ENCODE measurements around the gene STK39.

The STK39 gene

DNA sequence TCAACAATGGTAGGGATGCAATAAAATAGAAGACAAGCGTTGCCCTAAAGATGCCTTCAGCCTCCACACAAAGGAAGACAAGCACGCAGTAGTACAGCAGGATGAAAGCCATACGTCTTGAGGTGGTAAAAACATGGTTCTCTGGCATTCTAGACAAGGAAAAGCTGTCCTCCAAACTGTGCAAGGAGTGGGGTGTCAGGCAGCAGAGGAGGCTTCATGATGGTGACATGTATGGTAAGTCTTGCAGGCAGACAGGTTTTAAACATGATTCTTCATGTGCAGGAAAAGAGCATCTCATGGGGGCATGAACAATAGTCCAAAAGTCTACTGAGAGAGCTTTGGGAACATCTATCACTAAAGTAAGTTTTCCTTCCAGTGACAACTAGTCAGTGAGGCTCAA, 241.8 kb downstream of the STK39 start:
- no peaks in the 10 kb centered on the region for H3K27me3 ChIP-seq (ENCODE audit: insufficient read depth, poor library complexity, severe bottlenecking)

DNA sequence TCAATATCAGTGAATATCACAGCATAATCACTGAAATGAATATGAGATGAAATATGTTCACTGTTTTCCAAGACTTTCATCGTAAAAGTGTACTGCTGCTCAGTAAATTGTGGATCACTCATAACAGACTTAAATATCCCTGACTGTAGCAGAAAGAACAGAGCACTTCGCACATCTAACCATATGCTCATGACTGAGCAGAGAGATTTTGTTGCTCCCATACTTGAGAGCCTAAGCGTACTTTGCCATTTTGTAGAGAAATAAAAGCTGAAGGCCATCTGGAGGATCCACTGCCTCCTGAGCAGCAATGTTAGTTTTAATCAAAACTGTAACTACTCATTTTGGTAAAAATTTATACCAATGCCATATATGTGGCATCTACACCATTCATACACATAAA, 243.5 kb downstream of the STK39 start:
- Histone ChIP-seq H3K4me3 (replicated peaks; ENCODE audit: insufficient read depth, low read length) (no peak overlapping the region), H3K27me3 (ENCODE audit: insufficient read depth, poor library complexity, severe bottlenecking) (no peaks in the 10 kb centered on the region), H3K27ac (replicated peaks) (no peak overlapping the region)
- TF ChIP-seq, protein P1, sequence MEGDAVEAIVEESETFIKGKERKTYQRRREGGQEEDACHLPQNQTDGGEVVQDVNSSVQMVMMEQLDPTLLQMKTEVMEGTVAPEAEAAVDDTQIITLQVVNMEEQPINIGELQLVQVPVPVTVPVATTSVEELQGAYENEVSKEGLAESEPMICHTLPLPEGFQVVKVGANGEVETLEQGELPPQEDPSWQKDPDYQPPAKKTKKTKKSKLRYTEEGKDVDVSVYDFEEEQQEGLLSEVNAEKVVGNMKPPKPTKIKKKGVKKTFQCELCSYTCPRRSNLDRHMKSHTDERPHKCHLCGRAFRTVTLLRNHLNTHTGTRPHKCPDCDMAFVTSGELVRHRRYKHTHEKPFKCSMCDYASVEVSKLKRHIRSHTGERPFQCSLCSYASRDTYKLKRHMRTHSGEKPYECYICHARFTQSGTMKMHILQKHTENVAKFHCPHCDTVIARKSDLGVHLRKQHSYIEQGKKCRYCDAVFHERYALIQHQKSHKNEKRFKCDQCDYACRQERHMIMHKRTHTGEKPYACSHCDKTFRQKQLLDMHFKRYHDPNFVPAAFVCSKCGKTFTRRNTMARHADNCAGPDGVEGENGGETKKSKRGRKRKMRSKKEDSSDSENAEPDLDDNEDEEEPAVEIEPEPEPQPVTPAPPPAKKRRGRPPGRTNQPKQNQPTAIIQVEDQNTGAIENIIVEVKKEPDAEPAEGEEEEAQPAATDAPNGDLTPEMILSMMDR (IDR thresholded peaks at IDR 0.05; ENCODE audit: insufficient read depth, low read length): no peak
- no peak for TF ChIP-seq POLR2AphosphoS5 (IDR thresholded peaks at IDR 0.05; ENCODE audit: low read depth)
- TF ChIP-seq, protein P2, sequence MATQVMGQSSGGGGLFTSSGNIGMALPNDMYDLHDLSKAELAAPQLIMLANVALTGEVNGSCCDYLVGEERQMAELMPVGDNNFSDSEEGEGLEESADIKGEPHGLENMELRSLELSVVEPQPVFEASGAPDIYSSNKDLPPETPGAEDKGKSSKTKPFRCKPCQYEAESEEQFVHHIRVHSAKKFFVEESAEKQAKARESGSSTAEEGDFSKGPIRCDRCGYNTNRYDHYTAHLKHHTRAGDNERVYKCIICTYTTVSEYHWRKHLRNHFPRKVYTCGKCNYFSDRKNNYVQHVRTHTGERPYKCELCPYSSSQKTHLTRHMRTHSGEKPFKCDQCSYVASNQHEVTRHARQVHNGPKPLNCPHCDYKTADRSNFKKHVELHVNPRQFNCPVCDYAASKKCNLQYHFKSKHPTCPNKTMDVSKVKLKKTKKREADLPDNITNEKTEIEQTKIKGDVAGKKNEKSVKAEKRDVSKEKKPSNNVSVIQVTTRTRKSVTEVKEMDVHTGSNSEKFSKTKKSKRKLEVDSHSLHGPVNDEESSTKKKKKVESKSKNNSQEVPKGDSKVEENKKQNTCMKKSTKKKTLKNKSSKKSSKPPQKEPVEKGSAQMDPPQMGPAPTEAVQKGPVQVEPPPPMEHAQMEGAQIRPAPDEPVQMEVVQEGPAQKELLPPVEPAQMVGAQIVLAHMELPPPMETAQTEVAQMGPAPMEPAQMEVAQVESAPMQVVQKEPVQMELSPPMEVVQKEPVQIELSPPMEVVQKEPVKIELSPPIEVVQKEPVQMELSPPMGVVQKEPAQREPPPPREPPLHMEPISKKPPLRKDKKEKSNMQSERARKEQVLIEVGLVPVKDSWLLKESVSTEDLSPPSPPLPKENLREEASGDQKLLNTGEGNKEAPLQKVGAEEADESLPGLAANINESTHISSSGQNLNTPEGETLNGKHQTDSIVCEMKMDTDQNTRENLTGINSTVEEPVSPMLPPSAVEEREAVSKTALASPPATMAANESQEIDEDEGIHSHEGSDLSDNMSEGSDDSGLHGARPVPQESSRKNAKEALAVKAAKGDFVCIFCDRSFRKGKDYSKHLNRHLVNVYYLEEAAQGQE (IDR thresholded peaks at IDR 0.05; ENCODE audit: insufficient replicate concordance, low read depth): no peak
- TF ChIP-seq GABPA (IDR thresholded peaks at IDR 0.05; ENCODE audit: low read depth): no peak
- no peak for TF ChIP-seq SPI1 (IDR thresholded peaks at IDR 0.05; ENCODE audit: borderline replicate concordance, low read depth)
- no peak for DNase-seq (ENCODE audit: low read depth in 1 of 2, low spot score in 1 of 2)

More for the DNA sequence above, 241.8 kb downstream of the STK39 start:
- H3K4me3 ChIP-seq (replicated peaks; ENCODE audit: insufficient read depth, low read length): no peak overlapping the region
- TF ChIP-seq SPI1 (IDR thresholded peaks at IDR 0.05; ENCODE audit: borderline replicate concordance, low read depth) (no peak), GABPA (IDR thresholded peaks at IDR 0.05; ENCODE audit: low read depth) (no peak), POLR2AphosphoS5 (IDR thresholded peaks at IDR 0.05; ENCODE audit: low read depth) (no peak)
- TF ChIP-seq, protein P2 (IDR thresholded peaks at IDR 0.05; ENCODE audit: insufficient replicate concordance, low read depth): no peak
- TF ChIP-seq, protein P1 (IDR thresholded peaks at IDR 0.05; ENCODE audit: insufficient read depth, low read length): no peak
- no peak overlapping the region for H3K27ac ChIP-seq (replicated peaks)
- no peak for DNase-seq (ENCODE audit: low read depth in 1 of 2, low spot score in 1 of 2)

DNA sequence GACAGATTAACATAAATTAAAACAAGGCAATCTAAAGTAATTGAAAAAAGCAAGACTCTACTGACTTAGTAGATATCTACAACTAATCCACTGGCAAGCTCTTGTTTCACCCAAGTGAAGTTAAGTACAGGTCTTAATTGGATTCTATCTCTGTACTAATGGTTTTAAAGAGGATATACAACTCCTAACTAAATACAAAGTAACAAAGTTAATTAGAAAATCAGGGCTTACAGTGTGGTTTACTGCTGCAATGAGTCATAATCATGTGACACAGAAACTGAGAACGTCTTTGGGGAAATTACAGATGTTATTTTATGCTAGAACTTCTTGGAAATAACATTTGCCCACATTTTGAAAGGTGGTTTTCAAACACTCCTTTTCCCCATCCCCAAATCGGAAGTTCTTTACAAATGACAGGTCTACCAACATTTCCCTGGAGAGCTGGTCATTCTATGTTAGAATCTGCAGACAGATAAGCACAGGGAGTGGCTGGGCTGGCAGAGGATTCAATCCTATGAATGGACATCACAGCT, 245.3 kb downstream of the STK39 start:
- Histone ChIP-seq H3K27ac (replicated peaks) (no peak overlapping the region), H3K4me3 (replicated peaks; ENCODE audit: insufficient read depth, low read length) (no peak overlapping the region), H3K27me3 (ENCODE audit: insufficient read depth, poor library complexity, severe bottlenecking) (no peaks in the 10 kb centered on the region)
- TF ChIP-seq, protein P1 (IDR thresholded peaks at IDR 0.05; ENCODE audit: insufficient read depth, low read length): no peak
- TF ChIP-seq, protein P2 (IDR thresholded peaks at IDR 0.05; ENCODE audit: insufficient replicate concordance, low read depth): no peak
- TF ChIP-seq SPI1 (IDR thresholded peaks at IDR 0.05; ENCODE audit: borderline replicate concordance, low read depth) (no peak), POLR2AphosphoS5 (IDR thresholded peaks at IDR 0.05; ENCODE audit: low read depth) (no peak), GABPA (IDR thresholded peaks at IDR 0.05; ENCODE audit: low read depth) (no peak)
- DNase-seq (ENCODE audit: low read depth in 1 of 2, low spot score in 1 of 2): no peak

Data from HL-60 (cell line).